HepG2 (cell line): ENCODE results near the gene MTCL1. TPM values are rescaled to one million over a fixed set of nuclear protein-coding genes. Genes with fewer than 3 reads are reported as not detected.

ENCODE experiments used
- ATAC-seq: fragments of 200-7000 bp; cut with Tn5 transposase; 3 replicates; pipeline ENCODE4 v1.9.1; 2020; ENCODE audit warnings: mild to moderate bottlenecking, moderate library complexity
- BruUV-seq: library from RNA; stranded (reverse); fragments of 400-500 nt; replicated peaks from 2 replicates; lab custom pipeline; 2021; lab: Mats Ljungman, UMichigan
- CTCF ChIA-PET: fragments of 300-600 bp; formaldehyde crosslinking; extraction: SDS; loops from one replicate; lab custom pipeline; 2021; ENCODE audit warnings: low total read pairs, inconsistent platforms, low intra/inter-chr PET ratio; lab: Yijun Ruan, JAX
- POLR2A ChIA-PET: fragments of 350-600 bp; sonication (Branson Sonifier 250); formaldehyde crosslinking; loops from one replicate; lab custom pipeline; 2020; ENCODE audit warnings: antibody characterized with exemption, inconsistent platforms; lab: Yijun Ruan, JAX
- DNase-seq: peaks from one replicate; pipeline ENCODE4 v3.0.0-alpha.2; 2015; ENCODE audit warnings: low spot score
- FAIRE-seq: peaks from 3 replicates; lab custom pipeline; 2011; peaks lifted over from hg19 to GRCh38; lab: Jason Lieb, UNC
- H2AFZ ChIP-seq: one replicate; pipeline ENCODE4 v1.6.1; 2011; ENCODE audit warnings: low read length, inconsistent platforms
- H3K27ac ChIP-seq: fragments of 300-600 bp; 3 replicates; pipeline ENCODE4 v1.8.0; 2011; ENCODE audit warnings: mixed run types, mild to moderate bottlenecking, mixed read lengths, low read length, inconsistent platforms; ENCODE audit not compliant: insufficient read depth; ENCODE audit errors: extremely low read length
- H3K27me3 ChIP-seq, 2 experiments: fragments of 200-600 bp in 1 of 2; 2 replicates in 1 of 2; 3 replicates in 1 of 2; pipeline versions ENCODE4 v1.6.0 to v1.8.0; 2011; ENCODE audit warnings: low read length in 2 of 2, mild to moderate bottlenecking in 2 of 2, moderate library complexity in 2 of 2, inconsistent platforms in 1 of 2; ENCODE audit not compliant: insufficient read depth in 2 of 2, control insufficient read depth in 1 of 2
- H3K36me3 ChIP-seq, 2 experiments: fragments of 200-600 bp in 1 of 2; replicated peaks in 1 of 2; 2 replicates in 1 of 2; 3 replicates in 1 of 2; pipeline versions ENCODE4 v1.5.1 to v1.8.0; 2011; ENCODE audit warnings: low read length in 2 of 2, inconsistent platforms in 1 of 2; ENCODE audit not compliant: insufficient read depth in 2 of 2, control insufficient read depth in 1 of 2
- H3K4me1 ChIP-seq: 2 replicates; pipeline ENCODE4 v1.5.1; 2012; ENCODE audit warnings: low read length, inconsistent platforms; ENCODE audit not compliant: insufficient read depth
- H3K4me2 ChIP-seq: 2 replicates; pipeline ENCODE4 v1.6.0; 2011; ENCODE audit warnings: low read depth, low read length, inconsistent platforms
- H3K4me3 ChIP-seq, 3 experiments: fragments of 200-600 bp in 1 of 3; sonication (generic), shearing (Covaris generic) in 1 of 3; replicated peaks in 1 of 3; 2 replicates each; pipeline ENCODE4 v1.5.1; 2011 to 2016; ENCODE audit warnings: low read length in 3 of 3, inconsistent platforms in 2 of 3, low read depth in 2 of 3, mild to moderate bottlenecking in 2 of 3, control low read depth in 1 of 3, mixed read lengths in 1 of 3; ENCODE audit not compliant: insufficient read depth in 1 of 3
- H3K79me2 ChIP-seq: one replicate; pipeline ENCODE4 v1.6.1; 2011; ENCODE audit warnings: low read length, inconsistent platforms; ENCODE audit not compliant: insufficient read depth
- H3K9ac ChIP-seq: 2 replicates; pipeline ENCODE4 v1.6.0; 2011; ENCODE audit warnings: mild to moderate bottlenecking, low read depth, low read length, inconsistent platforms; ENCODE audit not compliant: insufficient read depth
- H3K9me3 ChIP-seq: 2 replicates; pipeline ENCODE4 v1.5.1; 2012; ENCODE audit warnings: mild to moderate bottlenecking, low read length
- H4K20me1 ChIP-seq: 2 replicates; pipeline ENCODE4 v1.6.0; 2011; ENCODE audit warnings: inconsistent platforms, mild to moderate bottlenecking, low read length, moderate library complexity; ENCODE audit not compliant: insufficient read depth
- ARNTL ChIP-seq: sonication (generic); formaldehyde crosslinking; IDR thresholded peaks from 2 replicates; pipeline ENCODE4 v1.4.0; 2020; ENCODE audit warnings: mild to moderate bottlenecking, missing genetic modification reagents
- CEBPB ChIP-seq: IDR thresholded peaks from 2 replicates; pipeline ENCODE4 v1.6.1; 2011; ENCODE audit warnings: low read depth, low read length, improper control_type of control experiment, borderline replicate concordance
- KLF13 ChIP-seq: sonication (generic); formaldehyde crosslinking; IDR thresholded peaks from 2 replicates; pipeline ENCODE4 v1.4.0; 2020; ENCODE audit warnings: mild to moderate bottlenecking, missing genetic modification reagents
- NFE2 ChIP-seq: sonication (generic); formaldehyde crosslinking; IDR thresholded peaks from 2 replicates; pipeline ENCODE4 v1.4.0; 2020; ENCODE audit warnings: missing genetic modification reagents
- PHB2 ChIP-seq: fragments of 450-650 bp; IDR thresholded peaks from 2 replicates; pipeline ENCODE4 v1.6.1; 2018; ENCODE audit not compliant: partially characterized antibody
- POGZ ChIP-seq: sonication (generic); formaldehyde crosslinking; IDR thresholded peaks from 2 replicates; pipeline ENCODE4 v1.4.0; 2020; ENCODE audit warnings: mild to moderate bottlenecking, missing genetic modification reagents
- RBFOX2 ChIP-seq: fragments of 200-400 bp; formaldehyde crosslinking; IDR thresholded peaks from 2 replicates; pipeline ENCODE4 v1.6.1; 2017; ENCODE audit warnings: low read depth, mild to moderate bottlenecking, low read length
- TAF15 ChIP-seq: fragments of 200-400 bp; formaldehyde crosslinking; IDR thresholded peaks from one replicate; pipeline ENCODE4 v1.6.1; 2018; ENCODE audit warnings: mild to moderate bottlenecking, low read depth, low read length; ENCODE audit not compliant: poor library complexity, severe bottlenecking
- TARDBP ChIP-seq: sonication (generic); formaldehyde crosslinking; IDR thresholded peaks from 2 replicates; pipeline ENCODE4 v1.8.0; 2022; ENCODE audit warnings: mild to moderate bottlenecking, missing genetic modification reagents
- ZNF460 ChIP-seq: sonication (generic); formaldehyde crosslinking; IDR thresholded peaks from 2 replicates; pipeline ENCODE4 v1.5.1; 2020; ENCODE audit warnings: missing genetic modification reagents, mild to moderate bottlenecking, borderline replicate concordance
- WGBS: methylation state at CpG from one replicate; pipeline ENCODE4 v1.1.6; 2017; ENCODE audit warnings: low lambda C conversion rate; 5-methylcytosine and 5-hydroxymethylcytosine counted together
- in situ Hi-C: cut with HindIII; loops from 2 replicates; pipeline ENCODE4 v1.10.0; 2017; ENCODE audit warnings: low pct_unique_long_range_greater_than_20kb; ENCODE audit not compliant: extremely low pct_ligation_motif_present
- intact Hi-C: fragments of 100-400 bp; cut with micrococcal nuclease; formaldehyde crosslinking; loops from one replicate; pipeline ENCODE4 v1.10.0; 2022; ENCODE audit not compliant: unreplicated experiment
- polyA plus RNA-seq, 8 experiments: library from polyadenylated mRNA; depleted of rRNA in 3 of 8; stranded (reverse) in 7 of 8; unstranded in 1 of 8; fragments of >200 nt; fragmentation: Illumina TruSeq in 4 of 8; extraction: Trizol in 4 of 8; gene quantifications; 2 replicates each; pipeline versions ENCODE4 v1.2.1 to v1.2.3, GENCODE V29; 2011 to 2016; ENCODE audit warnings: low read depth in 4 of 8, missing spikeins in 1 of 8, mixed read lengths in 1 of 8; ENCODE audit not compliant: insufficient read depth in 1 of 8
- total RNA-seq, 5 experiments: library from RNA; depleted of rRNA; stranded (reverse); fragments of >200 nt; fragmentation: Illumina TruSeq; extraction: Trizol; gene quantifications; 2 replicates each; pipeline ENCODE4 v1.2.3, GENCODE V29; 2016; ENCODE audit warnings: low read depth in 1 of 5
- TF ChIP-seq, protein P1 (sequence below): sonication (generic); formaldehyde crosslinking; IDR thresholded peaks from 2 replicates; pipeline ENCODE4 v1.4.0; 2020; ENCODE audit warnings: missing genetic modification reagents
- TF ChIP-seq, protein P2 (sequence below), 2 experiments: sonication (generic) in 1 of 2; formaldehyde crosslinking in 1 of 2; IDR thresholded peaks; 2 replicates each; pipeline versions ENCODE4 v1.4.0 to v1.6.1; 2018 to 2020; ENCODE audit warnings: missing genetic modification reagents in 2 of 2, borderline replicate concordance in 1 of 2, low read depth in 1 of 2, mild to moderate bottlenecking in 1 of 2, missing biosample characterization in 1 of 2
- TF ChIP-seq, protein P3 (sequence below): sonication (generic); formaldehyde crosslinking; IDR thresholded peaks from 2 replicates; pipeline ENCODE4 v1.4.0; 2020; ENCODE audit warnings: low read depth, mild to moderate bottlenecking, missing genetic modification reagents

Gene MTCL1
- total and polyA plus RNA-seq, 2 of the 13 experiments (the other 11 are each of a cell fraction or from before 2014, with no cell fraction given), result 3.1 to 3.2 TPM

DNA sequence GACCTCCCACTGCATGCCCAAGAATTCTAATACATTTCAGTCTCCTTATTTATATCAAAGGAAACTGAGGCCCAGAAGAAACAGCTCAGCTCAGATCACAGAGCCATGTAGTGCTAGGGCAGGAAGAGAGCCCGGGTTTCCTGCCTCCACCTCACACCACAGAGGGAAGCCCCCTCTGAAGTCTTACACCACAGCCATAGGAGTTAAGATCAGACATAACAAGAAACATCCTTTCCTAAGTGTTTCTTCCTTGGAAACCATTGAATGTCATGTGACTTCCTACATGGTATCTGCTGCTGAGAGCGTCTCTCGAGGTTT, 102.1 kb downstream of the MTCL1 start:
- Histone ChIP-seq H3K4me1 (no peaks in the 10 kb centered on the region), H3K4me3 (no peak overlapping the region), H4K20me1 (no peaks in the 10 kb centered on the region), H3K4me2 (no peak overlapping the region), H3K27ac (no peak overlapping the region), H3K79me2 (no peaks in the 10 kb centered on the region), H3K27me3 (no peaks in the 10 kb centered on the region), H3K9ac (no peak overlapping the region), H3K9me3 (no peaks in the 10 kb centered on the region), H3K36me3 (no peaks in the 10 kb centered on the region), H2AFZ (no peak overlapping the region)
- no peak for DNase-seq
- no TSS peak for BruUV-seq
- 73% methylated on average over 3 of the region's 3 CpGs for WGBS
- in situ Hi-C loops (no loop called here), intact Hi-C loops (no loop called here)
- no peak for FAIRE-seq
- ChIA-PET CTCF (no interaction called here), POLR2A (no interaction called here)
- no peak for TF ChIP-seq ARNTL (CRISPR knock-in tag)
- no peak for TF ChIP-seq POGZ (CRISPR knock-in tag)
- TF ChIP-seq, protein P1, sequence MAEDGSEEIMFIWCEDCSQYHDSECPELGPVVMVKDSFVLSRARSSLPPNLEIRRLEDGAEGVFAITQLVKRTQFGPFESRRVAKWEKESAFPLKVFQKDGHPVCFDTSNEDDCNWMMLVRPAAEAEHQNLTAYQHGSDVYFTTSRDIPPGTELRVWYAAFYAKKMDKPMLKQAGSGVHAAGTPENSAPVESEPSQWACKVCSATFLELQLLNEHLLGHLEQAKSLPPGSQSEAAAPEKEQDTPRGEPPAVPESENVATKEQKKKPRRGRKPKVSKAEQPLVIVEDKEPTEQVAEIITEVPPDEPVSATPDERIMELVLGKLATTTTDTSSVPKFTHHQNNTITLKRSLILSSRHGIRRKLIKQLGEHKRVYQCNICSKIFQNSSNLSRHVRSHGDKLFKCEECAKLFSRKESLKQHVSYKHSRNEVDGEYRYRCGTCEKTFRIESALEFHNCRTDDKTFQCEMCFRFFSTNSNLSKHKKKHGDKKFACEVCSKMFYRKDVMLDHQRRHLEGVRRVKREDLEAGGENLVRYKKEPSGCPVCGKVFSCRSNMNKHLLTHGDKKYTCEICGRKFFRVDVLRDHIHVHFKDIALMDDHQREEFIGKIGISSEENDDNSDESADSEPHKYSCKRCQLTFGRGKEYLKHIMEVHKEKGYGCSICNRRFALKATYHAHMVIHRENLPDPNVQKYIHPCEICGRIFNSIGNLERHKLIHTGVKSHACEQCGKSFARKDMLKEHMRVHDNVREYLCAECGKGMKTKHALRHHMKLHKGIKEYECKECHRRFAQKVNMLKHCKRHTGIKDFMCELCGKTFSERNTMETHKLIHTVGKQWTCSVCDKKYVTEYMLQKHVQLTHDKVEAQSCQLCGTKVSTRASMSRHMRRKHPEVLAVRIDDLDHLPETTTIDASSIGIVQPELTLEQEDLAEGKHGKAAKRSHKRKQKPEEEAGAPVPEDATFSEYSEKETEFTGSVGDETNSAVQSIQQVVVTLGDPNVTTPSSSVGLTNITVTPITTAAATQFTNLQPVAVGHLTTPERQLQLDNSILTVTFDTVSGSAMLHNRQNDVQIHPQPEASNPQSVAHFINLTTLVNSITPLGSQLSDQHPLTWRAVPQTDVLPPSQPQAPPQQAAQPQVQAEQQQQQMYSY, result no peak
- no peak for TF ChIP-seq TARDBP
- no peak for TF ChIP-seq RBFOX2
- TF ChIP-seq NFE2 (CRISPR knock-in tag), result no peak
- ATAC-seq, result no peak

DNA sequence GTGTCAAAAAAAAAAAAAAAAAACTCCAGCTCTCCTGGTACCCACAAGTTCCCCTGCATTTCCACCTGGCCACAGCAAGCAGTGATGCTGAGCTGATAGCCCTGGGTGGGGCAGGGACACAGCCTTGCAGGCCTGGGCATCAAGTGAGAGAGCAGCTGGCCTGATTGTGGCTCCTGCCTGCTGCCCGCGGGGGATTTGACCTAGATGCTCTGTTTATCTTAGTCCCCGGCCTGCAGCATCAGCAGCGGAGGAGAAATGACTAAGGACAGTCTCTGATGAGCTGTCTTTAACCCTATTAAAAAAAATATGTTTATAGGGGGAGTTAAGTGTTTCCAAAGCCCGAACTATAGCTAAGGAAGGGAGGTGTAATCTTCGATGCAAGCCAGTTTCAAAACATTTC, 102.6 kb downstream of the MTCL1 start:
- BruUV-seq, result no TSS peak
- intact Hi-C loops, result no loop called here
- TF ChIP-seq TAF15 (no peak), KLF13 (CRISPR knock-in tag) (no peak), ZNF460 (CRISPR knock-in tag) (no peak), PHB2 (no peak), CEBPB (no peak)
- TF ChIP-seq, protein P2, sequence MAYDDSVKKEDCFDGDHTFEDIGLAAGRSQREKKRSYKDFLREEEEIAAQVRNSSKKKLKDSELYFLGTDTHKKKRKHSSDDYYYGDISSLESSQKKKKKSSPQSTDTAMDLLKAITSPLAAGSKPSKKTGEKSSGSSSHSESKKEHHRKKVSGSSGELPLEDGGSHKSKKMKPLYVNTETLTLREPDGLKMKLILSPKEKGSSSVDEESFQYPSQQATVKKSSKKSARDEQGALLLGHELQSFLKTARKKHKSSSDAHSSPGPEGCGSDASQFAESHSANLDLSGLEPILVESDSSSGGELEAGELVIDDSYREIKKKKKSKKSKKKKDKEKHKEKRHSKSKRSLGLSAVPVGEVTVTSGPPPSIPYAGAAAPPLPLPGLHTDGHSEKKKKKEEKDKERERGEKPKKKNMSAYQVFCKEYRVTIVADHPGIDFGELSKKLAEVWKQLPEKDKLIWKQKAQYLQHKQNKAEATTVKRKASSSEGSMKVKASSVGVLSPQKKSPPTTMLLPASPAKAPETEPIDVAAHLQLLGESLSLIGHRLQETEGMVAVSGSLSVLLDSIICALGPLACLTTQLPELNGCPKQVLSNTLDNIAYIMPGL (CRISPR knock-in tag; IDR thresholded peaks at IDR 0.05; ENCODE audit: borderline replicate concordance in 1 of 2, low read depth in 1 of 2), result no peak
- TF ChIP-seq, protein P3, sequence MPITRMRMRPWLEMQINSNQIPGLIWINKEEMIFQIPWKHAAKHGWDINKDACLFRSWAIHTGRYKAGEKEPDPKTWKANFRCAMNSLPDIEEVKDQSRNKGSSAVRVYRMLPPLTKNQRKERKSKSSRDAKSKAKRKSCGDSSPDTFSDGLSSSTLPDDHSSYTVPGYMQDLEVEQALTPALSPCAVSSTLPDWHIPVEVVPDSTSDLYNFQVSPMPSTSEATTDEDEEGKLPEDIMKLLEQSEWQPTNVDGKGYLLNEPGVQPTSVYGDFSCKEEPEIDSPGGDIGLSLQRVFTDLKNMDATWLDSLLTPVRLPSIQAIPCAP (CRISPR knock-in tag), result no peak

More for the DNA sequence above, 102.6 kb downstream of the MTCL1 start:
- Histone ChIP-seq H3K36me3 (no peaks in the 10 kb centered on the region), H3K4me3 (no peak overlapping the region), H3K27ac (no peak overlapping the region), H3K4me1 (no peaks in the 10 kb centered on the region), H3K79me2 (no peaks in the 10 kb centered on the region), H3K27me3 (no peaks in the 10 kb centered on the region), H2AFZ (no peak overlapping the region), H3K9me3 (no peaks in the 10 kb centered on the region), H3K9ac (no peak overlapping the region), H4K20me1 (no peaks in the 10 kb centered on the region), H3K4me2 (no peak overlapping the region)
- ChIA-PET CTCF (no interaction called here), POLR2A (no interaction called here)
- FAIRE-seq (no peak), ATAC-seq (no peak), DNase-seq (no peak)
- 72% methylated on average over 5 of the region's 6 CpGs for WGBS
- in situ Hi-C loops, result no loop called here
